DMS 273 (cell line): Measurements from ENCODE around the gene TINAGL1.

Experiments
- DNase-seq: peaks from one replicate; lab custom pipeline; 2025; ENCODE audit not compliant: unreplicated experiment; lab: John Stamatoyannopoulos, UW

Gene TINAGL1, protein sequence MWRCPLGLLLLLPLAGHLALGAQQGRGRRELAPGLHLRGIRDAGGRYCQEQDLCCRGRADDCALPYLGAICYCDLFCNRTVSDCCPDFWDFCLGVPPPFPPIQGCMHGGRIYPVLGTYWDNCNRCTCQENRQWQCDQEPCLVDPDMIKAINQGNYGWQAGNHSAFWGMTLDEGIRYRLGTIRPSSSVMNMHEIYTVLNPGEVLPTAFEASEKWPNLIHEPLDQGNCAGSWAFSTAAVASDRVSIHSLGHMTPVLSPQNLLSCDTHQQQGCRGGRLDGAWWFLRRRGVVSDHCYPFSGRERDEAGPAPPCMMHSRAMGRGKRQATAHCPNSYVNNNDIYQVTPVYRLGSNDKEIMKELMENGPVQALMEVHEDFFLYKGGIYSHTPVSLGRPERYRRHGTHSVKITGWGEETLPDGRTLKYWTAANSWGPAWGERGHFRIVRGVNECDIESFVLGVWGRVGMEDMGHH

GRCh38 chr1:31576201-31576669 lies at the start of gene TINAGL1:
TSS of gene TINAGL1 (plus strand) at chr1:31576515. CDS start at chr1:31577149, 634 bp downstream.
- no peak for DNase-seq

GRCh38 chr1:31529999-31530684 lies 46.2 kb upstream of the TINAGL1 start:
- no peak for DNase-seq

DNA sequence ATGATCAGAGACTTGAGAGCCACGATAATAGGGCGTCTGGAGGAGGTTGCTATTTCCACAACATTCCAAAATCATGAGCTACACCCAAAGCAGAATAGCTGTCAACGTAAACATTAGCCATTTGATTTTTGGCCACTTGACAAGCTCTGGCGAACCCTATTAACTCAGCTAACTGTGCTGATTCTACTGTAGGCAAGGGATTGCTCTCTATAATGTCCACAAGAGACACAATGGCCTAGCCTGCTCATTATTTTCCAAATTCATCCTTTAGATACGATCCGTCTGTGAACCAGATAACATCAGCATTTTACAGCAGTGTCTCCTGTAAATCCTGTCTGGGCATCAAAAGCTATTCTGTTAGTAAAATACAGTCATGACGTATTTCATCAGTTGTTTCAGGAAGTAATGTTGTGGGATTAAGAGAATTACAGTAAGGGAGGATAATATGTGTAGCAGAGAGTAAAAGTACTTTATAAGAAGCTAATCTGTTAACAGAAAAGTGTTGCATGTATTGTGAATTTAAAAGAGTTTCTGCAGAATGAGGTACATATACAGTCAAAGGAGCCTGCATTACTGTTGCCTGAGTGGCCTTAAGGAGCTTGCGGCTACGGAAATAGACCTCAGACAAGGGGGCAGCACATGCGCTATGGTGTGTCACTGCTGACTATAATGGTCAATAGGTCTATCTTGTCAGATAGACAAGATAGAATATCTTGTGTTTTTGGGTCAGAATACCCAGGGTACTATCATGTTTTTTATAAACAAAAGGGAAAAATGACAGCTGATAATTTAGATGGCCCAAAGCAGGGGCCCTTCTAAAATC lies 44.9 kb upstream of the TINAGL1 start:
- no peak for DNase-seq

- DNase-seq = no peak
Measured at GRCh38 chr1:31532173-31532572, 44.1 kb upstream of the TINAGL1 start.

DNA sequence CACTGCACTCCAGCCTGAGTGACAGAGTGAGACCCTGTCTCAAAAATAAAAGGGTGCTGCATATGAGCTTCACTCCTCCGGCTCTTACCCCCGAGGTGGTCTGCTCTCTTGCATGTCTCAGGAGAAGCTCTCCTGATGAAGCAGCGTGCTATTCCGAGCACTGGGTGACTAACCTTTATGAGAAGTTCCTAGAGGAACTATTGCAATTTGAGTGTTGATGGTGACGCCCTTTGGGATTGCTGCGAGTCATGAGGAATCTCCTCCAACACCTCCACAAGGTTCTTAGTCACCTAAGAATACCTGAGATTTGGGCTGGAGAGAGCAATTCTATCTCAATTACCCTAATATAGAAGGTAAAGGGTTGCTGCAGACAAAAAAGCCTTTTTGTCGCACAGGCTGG lies 40.8 kb upstream of the TINAGL1 start:
- DNase-seq = no peak

DNA sequence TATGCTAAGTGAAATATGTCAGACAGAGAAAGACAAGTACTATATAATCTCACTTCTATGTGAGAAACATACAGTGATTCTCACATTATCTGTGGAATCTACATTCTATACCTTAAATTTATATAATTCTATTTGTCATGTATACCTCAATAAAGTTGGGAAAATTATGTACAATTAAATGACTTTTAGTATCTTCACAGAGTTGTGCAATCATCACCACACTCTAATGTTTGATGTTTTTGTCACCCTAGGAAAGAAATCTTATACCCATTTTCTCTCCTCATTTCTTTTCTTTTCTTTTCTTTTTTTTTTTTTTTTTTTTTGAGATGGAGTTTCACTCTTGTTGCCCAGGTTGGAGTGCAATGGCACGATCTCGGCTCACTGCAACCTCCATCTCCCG lies 37.0 kb upstream of the TINAGL1 start:
- DNase-seq = no peak

DNA sequence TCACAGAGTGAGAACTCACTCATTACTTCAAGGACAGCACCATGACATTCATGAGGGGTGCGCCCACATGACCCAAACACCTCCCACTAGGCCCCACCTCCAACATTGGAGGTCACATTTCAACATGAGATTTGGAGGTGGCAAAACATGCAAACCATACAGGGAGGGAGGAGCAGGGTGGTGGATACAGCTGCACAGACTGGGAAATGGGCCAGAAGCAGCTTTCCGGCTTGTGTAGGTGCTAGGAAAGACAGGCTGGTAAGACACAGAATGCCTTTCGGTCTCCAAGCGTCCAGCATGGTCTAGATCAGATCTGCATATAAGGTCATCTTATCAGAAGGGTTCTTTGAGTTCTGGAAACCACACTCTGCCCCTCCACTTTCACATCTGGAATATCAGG lies 35.1 kb upstream of the TINAGL1 start:
- DNase-seq = peak; percentile 13

GRCh38 chr1:31545927-31546540 lies 30.3 kb upstream of the TINAGL1 start:
- no peak for DNase-seq

- DNase-seq = no peak
Measured at GRCh38 chr1:31548534-31548906, 27.8 kb upstream of the TINAGL1 start.

DNA sequence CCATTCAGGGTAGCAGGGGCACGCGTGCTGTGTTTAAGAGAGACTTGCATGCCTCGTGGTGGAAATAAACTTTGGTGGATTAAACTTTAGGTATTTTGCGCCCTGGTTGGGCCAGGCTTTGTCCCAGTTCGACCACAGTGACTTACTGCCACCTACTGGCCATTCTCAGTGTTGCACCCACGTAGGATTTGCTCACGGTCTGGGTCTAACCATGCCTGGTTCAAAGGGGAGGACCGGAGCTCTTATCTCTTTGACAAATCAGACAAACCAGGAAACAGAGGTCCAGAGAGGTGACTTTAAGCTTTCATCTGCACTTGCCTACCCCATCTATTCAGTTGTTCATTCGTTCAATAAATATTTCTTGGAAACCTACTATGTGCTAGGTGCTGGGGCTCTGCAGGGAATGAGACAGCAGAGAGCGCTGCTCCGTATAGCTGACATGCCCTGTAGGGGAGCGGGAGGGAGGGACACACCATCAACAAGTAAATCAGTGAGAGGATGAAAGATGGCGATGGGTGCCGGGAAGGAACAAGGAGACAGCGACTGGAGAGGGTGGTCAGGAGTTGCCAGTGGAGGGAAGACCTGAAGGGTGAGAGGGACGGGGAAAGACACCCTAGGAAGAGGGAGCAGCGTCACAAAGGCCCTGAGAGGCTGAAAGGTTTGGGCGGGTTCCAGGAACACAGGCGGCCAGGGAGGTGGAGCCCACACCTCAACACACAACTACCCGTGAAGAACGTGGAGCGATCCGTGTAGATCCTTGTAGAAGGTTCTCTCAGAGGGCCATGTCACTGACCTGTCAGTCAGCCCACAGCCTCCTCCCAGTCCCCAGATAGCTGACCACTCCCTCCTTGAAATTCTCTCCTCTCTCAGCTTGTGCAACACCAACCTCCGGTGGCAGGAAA lies 27.2 kb upstream of the TINAGL1 start:
- DNase-seq = peak; percentile 95

- DNase-seq = no peak
Measured at GRCh38 chr1:31549809-31550620, 26.3 kb upstream of the TINAGL1 start.

GRCh38 chr1:31551208-31551607 lies 25.1 kb upstream of the TINAGL1 start:
- DNase-seq = no peak

GRCh38 chr1:31552489-31552888 lies 23.8 kb upstream of the TINAGL1 start:
- no peak for DNase-seq

DNA sequence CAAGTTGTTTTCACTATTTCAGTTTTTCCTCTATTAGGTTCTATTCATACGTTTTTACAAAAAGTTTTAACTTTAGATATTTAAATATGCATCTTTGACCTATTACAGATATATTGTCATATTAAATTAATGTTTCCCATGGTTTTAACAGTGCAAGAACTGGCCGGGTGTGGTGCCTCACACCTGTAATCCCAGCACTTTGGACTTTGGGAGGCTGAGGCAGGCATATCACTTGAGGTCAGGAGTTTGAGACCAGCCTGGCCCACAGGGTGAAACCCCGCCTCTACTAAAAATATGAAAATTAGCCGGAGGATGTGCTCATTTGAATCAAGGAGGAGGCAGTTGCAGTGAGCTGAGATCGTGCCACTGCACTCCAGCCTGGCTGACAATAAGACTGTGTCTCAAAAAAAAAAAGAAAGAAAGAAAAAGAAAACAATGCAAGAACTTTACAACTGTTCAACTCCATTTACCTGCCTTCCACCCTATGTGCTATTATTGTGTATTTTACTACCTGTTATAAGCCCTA lies 19.8 kb upstream of the TINAGL1 start:
- DNase-seq = no peak

GRCh38 chr1:31559715-31560114 lies 16.6 kb upstream of the TINAGL1 start:
- no peak for DNase-seq

GRCh38 chr1:31560394-31560793 lies 15.9 kb upstream of the TINAGL1 start:
- DNase-seq = no peak

DNA sequence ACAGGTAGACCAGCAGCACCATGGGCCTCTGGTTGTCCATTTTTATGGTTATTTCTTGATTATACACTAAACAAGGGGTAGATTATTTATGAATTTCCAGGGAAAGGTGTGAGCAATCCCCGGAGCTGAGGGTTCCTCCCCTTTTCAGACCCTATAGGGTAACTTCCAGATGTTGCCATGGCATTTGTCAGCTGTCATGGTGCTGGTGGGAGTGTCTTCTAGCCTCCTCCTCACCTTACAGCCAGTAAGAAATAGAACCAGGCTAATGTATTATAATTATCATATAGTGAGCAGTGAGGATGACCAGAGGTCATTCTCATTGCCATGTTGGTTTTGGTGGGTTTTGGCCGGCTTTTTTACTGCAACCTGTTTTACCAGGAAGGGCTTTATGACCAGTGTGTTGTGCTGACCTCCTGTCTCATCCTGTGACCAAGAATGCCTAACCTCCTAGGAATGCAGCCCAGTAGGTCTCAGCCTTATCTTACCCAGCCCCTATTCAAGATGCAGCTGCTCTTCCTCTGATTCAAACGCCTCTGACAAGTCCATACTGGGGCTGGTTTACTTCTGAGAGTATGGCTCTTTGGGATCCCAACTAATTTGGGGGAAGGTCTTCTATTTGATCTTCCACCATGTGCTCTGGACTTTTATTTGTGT lies 13.5 kb upstream of the TINAGL1 start:
- no peak for DNase-seq

DNA sequence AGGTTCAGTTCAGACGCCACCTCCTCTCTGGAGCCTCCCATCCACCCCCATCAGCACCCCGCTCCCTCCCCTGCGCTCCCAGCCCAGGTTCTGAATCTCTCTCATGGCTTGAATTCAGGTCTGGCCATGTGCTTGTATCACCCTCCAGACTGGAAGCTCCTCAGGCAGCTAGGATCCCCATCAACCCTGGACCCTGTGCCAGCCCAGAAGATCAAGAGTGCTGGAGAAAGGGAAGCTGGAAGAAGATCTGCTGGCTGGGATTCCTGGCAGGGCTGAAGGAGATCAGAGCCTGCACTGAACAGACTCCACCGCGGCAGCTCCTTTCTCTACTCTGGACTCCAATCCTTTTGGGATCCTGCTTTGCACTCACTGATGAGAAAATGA lies 11.7 kb upstream of the TINAGL1 start:
- DNase-seq = no peak
